HG02970 (cell line): ENCODE results near the gene CPPED1.
"Not testable (repeated sequence)": the region's sequence is repeated elsewhere in the genome, so short reads cannot be mapped to it uniquely, and the experiment has no call there.

Source experiments
- ATAC-seq: cut with Tn5 transposase; IDR thresholded peaks from one replicate; pipeline ENCODE4 v1.9.1; 2021; ENCODE audit warnings: mild to moderate bottlenecking, moderate library complexity, moderate number of reproducible peaks; ENCODE audit not compliant: unreplicated experiment, low FRiP score

Gene CPPED1

GRCh38 chr16:12771341-12771798 is 32.3 kb downstream of the CPPED1 start:
- no peak for ATAC-seq

GRCh38 chr16:12769525-12769924 is 34.2 kb downstream of the CPPED1 start:
- no peak for ATAC-seq

- no peak for ATAC-seq
Measured at GRCh38 chr16:12767897-12768296, 35.8 kb downstream of the CPPED1 start.

GRCh38 chr16:12766853-12767252 is 36.8 kb downstream of the CPPED1 start:
- ATAC-seq: no peak

GRCh38 chr16:12766208-12766607 is 37.5 kb downstream of the CPPED1 start:
- not testable (repeated sequence) for ATAC-seq

DNA sequence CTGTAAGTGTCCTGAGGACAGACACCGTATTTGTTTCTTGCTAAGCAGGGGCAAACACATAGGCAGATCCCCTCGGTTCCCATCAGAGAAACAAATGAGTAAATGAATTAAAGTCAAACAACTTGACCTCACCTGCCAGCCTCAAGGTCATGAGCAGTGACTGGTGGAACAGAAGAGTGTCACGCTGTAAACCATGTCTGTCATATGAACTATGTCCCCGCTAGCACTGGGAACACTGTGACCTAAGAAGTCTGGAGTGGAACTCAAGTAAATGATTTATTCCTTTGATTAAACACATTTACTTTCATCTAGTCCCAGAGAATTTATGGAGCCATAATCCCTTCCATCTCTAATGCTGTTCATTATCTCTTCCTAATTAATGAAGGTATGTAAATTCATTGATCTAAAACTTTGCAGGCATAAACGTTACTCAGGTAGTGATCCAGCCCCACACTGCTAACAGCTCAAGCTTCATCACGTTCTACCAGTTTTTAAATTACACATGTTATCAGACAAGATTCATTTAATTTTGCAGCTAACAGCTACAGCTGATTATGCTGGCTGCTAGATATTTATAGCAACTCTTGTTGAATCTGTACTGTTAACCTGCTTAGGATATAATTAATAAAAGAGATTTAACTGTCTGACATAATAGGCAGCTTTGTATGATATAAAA is 38.7 kb downstream of the CPPED1 start:
- no peak for ATAC-seq

- no peak for ATAC-seq
Measured at GRCh38 chr16:12763517-12763916, 40.2 kb downstream of the CPPED1 start.

- ATAC-seq: no peak
Measured at GRCh38 chr16:12760819-12761611, 42.7 kb downstream of the CPPED1 start.

DNA sequence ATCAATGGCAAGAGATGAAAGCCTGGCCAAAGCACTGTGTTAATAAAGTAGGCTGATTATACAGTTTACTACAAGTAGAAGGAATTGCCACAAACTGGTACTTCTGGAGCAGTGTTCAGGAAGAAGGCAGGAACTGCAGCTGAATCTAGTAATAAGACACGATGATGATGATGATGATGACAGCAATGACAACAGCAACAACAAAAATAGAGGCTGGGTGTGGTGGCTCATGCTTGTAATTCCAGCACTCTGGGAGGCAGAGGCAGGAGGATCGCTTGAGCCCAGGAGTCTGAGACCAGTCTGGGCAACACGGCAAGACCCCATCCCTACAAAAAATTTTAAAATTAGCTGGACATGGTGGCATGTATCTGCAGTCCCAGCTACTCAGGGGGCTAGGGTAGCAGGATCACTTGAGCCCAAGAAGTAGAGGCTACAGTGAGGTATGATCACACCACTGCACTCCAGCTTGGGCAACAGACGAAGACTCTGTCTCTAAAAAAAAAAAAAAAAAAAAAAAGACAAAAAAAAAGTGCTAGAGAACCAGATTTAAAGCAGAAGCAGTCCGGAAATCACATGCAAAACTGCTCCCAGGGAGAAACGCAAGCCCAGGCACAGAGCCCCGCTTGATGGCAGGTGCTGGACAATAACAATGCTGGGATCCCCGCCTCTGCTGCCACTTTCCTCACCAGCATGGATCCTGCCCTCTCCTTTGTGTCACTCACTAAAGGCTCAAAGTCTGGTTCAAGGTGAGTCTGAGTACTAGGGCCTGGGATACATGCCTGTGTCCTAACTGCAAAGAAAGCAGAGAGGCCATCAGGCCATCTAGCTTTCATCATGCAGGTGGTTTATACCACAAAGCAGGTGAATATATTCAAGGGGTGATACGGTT is 44.8 kb downstream of the CPPED1 start:
- no peak for ATAC-seq

DNA sequence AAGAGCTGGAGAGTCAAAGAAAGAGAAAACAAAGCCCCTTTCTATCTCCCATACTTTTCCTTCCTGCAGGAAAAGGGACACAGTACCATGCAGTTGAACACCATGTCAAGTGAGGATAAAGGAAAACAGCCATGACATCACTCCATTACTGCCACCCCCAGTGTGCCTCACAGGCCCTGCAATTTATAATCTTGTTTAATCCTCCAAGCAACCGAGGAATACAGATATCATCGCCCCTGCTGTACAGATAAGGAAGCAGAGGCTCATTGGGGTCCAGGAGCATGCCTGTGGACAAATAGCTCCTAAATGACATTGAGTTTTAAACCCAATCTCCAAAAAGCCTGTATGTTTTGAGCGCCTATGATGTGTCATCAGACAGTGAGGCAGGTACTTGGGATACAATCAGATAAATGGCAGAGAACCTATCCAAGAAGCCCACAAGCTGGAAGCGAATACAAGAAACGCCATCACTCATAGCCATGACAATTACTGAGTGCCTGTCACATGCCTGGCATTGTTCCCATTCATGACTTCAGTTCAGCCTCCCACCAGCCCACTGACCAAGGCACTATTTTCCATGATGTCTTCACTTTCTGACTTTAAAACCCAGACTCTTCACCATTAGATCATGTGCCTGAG is 45.5 kb downstream of the CPPED1 start:
- no peak for ATAC-seq

DNA sequence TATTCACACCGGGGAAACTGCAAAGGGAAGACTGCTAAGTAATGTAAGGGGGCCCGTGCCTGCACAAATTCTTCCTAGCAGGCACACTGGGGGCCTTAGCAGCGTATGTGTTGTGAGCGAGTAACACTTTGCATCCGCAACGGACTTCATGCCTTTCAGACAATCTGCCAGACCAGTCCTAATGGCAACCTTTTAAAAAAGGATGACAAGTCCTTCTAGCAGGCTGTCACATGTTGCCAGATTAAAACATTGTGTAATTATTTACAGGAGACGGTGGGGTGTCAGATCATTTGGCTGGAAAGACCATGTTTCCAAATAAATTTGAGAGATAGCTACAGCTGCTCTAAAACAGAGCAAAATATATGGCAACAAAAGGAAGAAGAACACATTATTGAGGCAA is 46.1 kb downstream of the CPPED1 start:
- ATAC-seq: no peak

DNA sequence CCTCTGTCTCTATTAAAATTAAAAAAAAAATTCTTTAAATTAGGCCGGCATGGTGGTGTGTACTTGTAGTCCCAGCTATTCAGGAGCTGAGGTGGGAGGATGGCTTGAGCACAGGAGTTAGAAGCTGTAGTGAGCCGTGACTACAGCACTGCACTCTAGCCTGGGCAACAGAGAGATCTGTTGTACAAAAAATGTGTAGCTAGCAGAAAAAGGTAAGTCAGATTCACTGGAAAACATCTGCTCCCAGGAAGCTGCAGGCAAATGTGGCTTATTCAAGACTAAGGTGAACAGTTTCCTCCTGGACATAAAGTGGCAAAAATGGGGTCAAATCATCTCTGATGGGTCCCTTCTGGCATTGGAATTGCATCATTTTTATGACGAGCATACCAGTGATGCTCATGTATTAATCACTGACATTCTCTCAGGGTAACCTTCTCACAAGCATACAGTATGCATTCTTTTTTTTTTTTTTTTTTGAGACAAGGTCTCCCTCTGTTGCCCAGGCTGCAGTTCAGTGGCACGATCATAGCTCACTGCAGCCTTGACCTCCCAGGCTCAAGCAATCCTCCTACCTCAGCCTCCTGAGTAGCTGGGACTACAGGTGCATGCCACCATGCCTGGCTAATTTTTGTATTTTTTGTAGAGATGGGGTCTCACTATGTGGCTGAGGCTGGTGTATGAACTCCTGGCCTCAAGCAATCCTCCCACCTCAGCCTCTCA is 48.7 kb downstream of the CPPED1 start:
- no peak for ATAC-seq

DNA sequence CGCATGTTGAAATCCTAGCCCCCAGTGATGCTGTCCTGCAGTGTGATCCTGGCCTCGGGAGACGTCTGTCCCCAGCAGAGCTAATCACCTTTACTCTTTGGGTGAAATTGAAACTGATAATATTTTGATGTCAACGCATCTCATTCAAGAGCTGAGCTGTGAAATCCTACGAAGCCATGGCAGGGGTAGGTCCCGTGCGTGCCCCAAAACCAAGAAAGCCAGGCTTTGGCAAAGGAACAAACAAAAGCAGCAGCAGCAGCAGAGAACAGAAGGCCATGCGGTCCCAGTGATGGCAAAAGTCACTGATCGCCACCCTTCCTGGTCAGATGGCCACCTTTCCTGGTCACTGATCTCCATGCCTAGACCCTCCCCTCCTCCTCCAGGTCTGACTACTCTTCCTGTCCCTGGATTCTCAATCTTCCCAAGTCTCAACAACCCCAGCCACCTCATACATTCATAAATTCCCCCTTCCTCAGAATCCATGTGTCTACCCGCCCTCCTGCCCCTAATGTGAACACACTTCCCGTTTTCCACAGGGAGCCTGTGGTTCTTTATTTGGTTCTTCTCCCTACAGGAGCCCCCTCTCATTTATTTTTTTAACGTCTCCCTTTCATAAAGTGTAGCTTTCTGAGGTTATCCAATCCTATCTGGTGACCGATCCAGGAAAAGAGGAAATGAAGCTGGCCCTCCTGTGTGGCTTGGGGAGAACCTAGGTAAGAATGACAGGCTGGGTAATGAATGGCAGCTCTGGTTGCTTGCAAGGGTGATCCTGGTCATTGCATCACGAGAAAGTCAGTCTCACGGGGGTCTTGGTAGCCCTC is 50.3 kb downstream of the CPPED1 start:
- no peak for ATAC-seq

GRCh38 chr16:12752159-12752558 is 51.5 kb downstream of the CPPED1 start:
- ATAC-seq: no peak

DNA sequence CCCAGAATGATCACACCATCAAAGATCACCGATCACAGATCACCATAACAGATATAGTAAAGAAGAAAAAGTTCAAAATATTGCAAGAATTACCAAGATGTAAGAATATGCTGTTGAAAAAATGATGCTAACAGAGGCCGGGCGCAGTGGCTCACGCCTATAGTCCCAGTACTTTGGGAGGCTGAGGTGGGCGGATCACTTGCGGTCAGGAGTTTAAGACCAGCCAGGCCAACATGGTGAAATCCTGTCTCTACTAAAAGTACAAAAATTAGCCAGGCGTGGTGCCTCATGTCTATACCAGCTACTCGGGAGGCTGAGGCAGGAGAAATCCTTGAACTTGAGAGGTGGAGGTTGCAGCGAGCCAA is 53.2 kb downstream of the CPPED1 start:
- no peak for ATAC-seq

DNA sequence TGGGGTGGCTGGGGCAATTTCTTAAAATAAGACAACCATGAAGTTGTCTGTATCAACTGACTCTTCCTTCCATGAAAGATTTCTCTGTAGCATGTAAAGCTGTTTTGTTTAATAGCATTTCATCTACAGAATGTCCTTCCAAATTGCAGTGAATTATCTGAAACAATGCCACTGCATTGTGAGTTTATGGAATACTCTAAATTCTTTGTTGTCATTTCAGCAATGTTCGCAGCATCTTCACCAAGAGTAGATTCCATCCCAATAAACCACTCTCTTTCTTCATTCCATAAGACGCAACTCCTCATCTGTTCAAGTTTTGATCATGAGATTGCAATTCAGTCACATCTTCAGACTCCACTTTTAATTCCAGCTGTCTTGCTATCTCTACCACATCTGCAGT is 54.6 kb downstream of the CPPED1 start:
- no peak for ATAC-seq

- ATAC-seq: no peak
Measured at GRCh38 chr16:12747827-12748226, 55.9 kb downstream of the CPPED1 start.

DNA sequence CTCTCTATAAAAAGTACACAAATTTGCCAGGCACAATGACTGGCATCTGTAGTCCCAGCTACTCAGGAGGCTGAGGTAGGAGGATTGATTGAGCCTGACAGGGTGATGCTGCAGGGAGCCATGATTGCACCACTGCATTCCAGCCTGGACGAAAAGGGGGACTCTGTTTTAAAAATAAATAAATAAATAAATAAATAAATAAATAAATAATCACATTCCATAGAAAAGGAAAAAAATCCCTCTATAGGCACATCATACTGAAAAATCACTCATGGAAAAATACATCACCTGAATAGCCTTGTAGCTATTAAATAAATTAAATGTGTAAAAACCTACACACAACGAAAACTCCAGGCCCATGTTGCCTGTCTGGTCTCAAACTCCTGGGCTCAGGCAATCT is 56.4 kb downstream of the CPPED1 start:
- no peak for ATAC-seq

DNA sequence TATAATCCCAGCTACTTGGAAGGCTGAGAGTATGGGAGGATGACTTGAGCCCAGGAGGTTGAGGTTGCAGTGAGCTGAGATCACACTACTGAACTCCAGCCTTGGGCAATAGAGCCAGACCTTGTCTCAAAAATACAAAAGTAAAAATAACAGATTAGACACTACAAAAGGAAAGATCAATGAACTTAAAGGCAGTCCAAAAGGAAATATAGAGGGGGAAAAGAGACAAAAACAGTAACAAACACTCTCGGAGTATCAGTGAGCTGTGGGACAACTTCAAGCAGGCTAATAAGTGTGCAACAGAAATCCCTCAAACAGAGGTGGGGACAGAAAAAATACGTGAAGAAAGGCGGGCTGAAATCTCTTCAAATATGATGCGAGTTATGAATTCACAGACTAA is 58.8 kb downstream of the CPPED1 start:
- no peak for ATAC-seq
